Right lobe of liver (tissue), 4 donors: ENCODE results near the gene NKAIN4.

Source experiments
- POLR2A ChIP-seq: fragments of 450-650 bp; IDR thresholded peaks from one replicate; pipeline ENCODE4 v1.6.1; 2017; ENCODE audit warnings: antibody characterized with exemption, mild to moderate bottlenecking
- TF ChIP-seq, protein P1 (sequence below), 4 donors: fragments of 200-600 bp in 3 of 4; fragments of 450-650 bp in 1 of 4; IDR thresholded peaks; one replicate each; pipeline versions ENCODE4 v1.5.1 to v1.8.0; 2016 to 2022; ENCODE audit warnings: antibody characterized with exemption in 4 of 4, mild to moderate bottlenecking in 2 of 4
- donor health status: DM: no; HTN: no; CAD: no.
- donor health status: DM: no; HTN: no; CAD: no.
- donor health status: DM: no; HTN: yes; CAD: no.

DNA sequence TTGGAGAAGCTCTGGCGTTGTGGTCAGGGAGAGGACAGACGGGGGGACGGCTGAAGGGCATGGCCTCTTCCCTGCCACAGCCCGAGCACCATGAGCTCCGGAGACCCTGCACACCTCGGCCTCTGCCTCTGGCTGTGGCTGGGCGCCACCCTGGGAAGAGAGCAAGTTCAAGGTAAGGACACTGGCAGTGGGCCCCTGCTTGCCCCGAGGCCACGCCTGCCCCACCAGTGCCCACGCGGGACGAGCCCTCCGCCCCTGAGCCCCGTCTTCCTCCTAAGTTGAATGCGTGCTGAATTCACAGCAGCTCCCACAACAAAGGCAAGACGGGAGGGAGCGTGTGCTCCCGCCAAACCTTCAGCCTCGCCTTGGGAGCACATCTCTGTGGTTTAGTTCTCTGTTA, 40.8 kb upstream of the NKAIN4 start:
- TF ChIP-seq POLR2A: no peak
- TF ChIP-seq, protein P1, sequence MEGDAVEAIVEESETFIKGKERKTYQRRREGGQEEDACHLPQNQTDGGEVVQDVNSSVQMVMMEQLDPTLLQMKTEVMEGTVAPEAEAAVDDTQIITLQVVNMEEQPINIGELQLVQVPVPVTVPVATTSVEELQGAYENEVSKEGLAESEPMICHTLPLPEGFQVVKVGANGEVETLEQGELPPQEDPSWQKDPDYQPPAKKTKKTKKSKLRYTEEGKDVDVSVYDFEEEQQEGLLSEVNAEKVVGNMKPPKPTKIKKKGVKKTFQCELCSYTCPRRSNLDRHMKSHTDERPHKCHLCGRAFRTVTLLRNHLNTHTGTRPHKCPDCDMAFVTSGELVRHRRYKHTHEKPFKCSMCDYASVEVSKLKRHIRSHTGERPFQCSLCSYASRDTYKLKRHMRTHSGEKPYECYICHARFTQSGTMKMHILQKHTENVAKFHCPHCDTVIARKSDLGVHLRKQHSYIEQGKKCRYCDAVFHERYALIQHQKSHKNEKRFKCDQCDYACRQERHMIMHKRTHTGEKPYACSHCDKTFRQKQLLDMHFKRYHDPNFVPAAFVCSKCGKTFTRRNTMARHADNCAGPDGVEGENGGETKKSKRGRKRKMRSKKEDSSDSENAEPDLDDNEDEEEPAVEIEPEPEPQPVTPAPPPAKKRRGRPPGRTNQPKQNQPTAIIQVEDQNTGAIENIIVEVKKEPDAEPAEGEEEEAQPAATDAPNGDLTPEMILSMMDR (IDR thresholded peaks at IDR 0.05): no peak
